Heart left ventricle (tissue), 16 donors: ENCODE results near the gene ZNF878. TPM values are rescaled to one million over a fixed set of nuclear protein-coding genes. Genes with fewer than 3 reads are reported as not detected.

Source experiments
- ATAC-seq, 4 donors: fragments of 200-7000 bp; cut with Tn5 transposase; one replicate each; pipeline ENCODE4 v1.9.1; 2020 to 2022; ENCODE audit warnings: moderate library complexity in 4 of 4, mild to moderate bottlenecking in 3 of 4, moderate number of reproducible peaks in 1 of 4
- DNase-seq, 5 donors: peaks; one replicate each; pipeline ENCODE4 v3.0.0-alpha.2; 2020
- H3K27ac ChIP-seq, 12 donors: fragments of 200-600 bp; sonication (generic) in 4 of 12; one replicate each; pipeline versions ENCODE4 v1.5.0 to v1.8.0; 2016 to 2022; ENCODE audit warnings: mild to moderate bottlenecking in 2 of 12
- H3K27me3 ChIP-seq, 9 donors: fragments of 200-600 bp; sonication (generic) in 2 of 9; one replicate each; pipeline versions ENCODE4 v1.5.1 to v1.8.0; 2016 to 2022; ENCODE audit warnings: mild to moderate bottlenecking in 3 of 9
- H3K36me3 ChIP-seq, 9 donors: fragments of 200-600 bp; sonication (generic) in 2 of 9; one replicate each; pipeline versions ENCODE4 v1.5.0 to v1.8.0; 2018 to 2022; ENCODE audit warnings: mild to moderate bottlenecking in 2 of 9
- H3K4me1 ChIP-seq, 12 donors: fragments of 200-600 bp; sonication (generic) in 4 of 12; one replicate each; pipeline versions ENCODE4 v1.5.0 to v1.8.0; 2016 to 2022; ENCODE audit warnings: mild to moderate bottlenecking in 3 of 12
- H3K4me3 ChIP-seq, 12 donors: fragments of 200-600 bp; sonication (generic) in 4 of 12; one replicate each; pipeline versions ENCODE4 v1.5.0 to v1.8.0; 2017 to 2022; ENCODE audit warnings: mild to moderate bottlenecking in 9 of 12, moderate library complexity in 4 of 12
- H3K9me3 ChIP-seq, 12 donors: fragments of 200-600 bp; sonication (generic) in 4 of 12; one replicate each; pipeline versions ENCODE4 v1.5.0 to v1.8.0; 2016 to 2022; ENCODE audit warnings: mild to moderate bottlenecking in 1 of 12
- CTCF ChIP-seq, 12 donors: fragments of 200-600 bp; sonication (generic) in 4 of 12; IDR thresholded peaks; one replicate each; pipeline versions ENCODE4 v1.5.0 to v1.8.0; 2018 to 2022; ENCODE audit warnings: antibody characterized with exemption in 12 of 12, mild to moderate bottlenecking in 5 of 12
- POLR2A ChIP-seq, 2 donors: fragments of 450-650 bp; IDR thresholded peaks; one replicate each; pipeline ENCODE4 v1.6.1; 2017; ENCODE audit warnings: antibody characterized with exemption in 2 of 2, mild to moderate bottlenecking in 2 of 2, moderate library complexity in 2 of 2
- WGBS, 4 donors: extraction: QIAGEN DNeasy Blood & Tissue Kit in 2 of 4; methylation state at CpG; one replicate each; pipeline versions ENCODE4 v1.1.5 to v1.1.7; 2013 to 2018; 5-methylcytosine and 5-hydroxymethylcytosine counted together
- intact Hi-C, 10 donors: fragments of 100-400 bp; cut with DNase I; formaldehyde crosslinking; loops; one replicate each; pipeline versions ENCODE4 v1.11.1 to v1.14.2; 2022
- polyA plus RNA-seq, 2 donors: library from polyadenylated mRNA; stranded (reverse); fragments of 200-250 nt; gene quantifications; one replicate each; pipeline ENCODE4 v1.2.3, GENCODE V29; 2013
- total RNA-seq, 9 donors: library from RNA; depleted of rRNA in 2 of 9; stranded (reverse); fragments of >200 nt in 2 of 9; fragmentation: NEBNext Ultra II Directional in 3 of 9; extraction: Animal tissue kit (Norgen Biotek cat#: 25700) in 3 of 9; gene quantifications; one replicate each; pipeline versions ENCODE4 v1.1.0 to v1.2.4, GENCODE V29; 2016 to 2023
- donor health status: ischemic (EF 13 %, LVEDD 7.1; RV severe dilation, severe dysfunction).
- donor health status: healthy with polysubstance abuse.
- donor health status: DM: no; HTN: yes; CAD: no.
- donor health status: DM: no; HTN: no; CAD: no.
- donor health status: ischemic (EF 25% LVEDD 6.9; RV normal size, moderate dysfunction).
- donor health status: ischemic (EF 25% LVEDD 5.7; RV mildly dilated, moderate dysfunction).
- donor health status: healthy.
- donor health status: DM: yes; HTN: yes; CAD: no.
- donor health status: ischemic (EF 35%, LVEDD 5.7; RV mildly dilated, moderate dysfunction).
- donor health status: nonischemic (EF 11% LVEDD 7.7; RV severe dilation, severe dysfunction).
- donor health status: DM: yes; HTN: yes; CAD: no.
- donor health status: PGD.
- donor health status: ischemic (EF 29% LVEDD 5.4; RV normal size, mild dysfunction).
- donor health status: nonischemic (EF 23%, LVEDD 6.1; RV moderate dilation, normal function).

ZNF878 gene
- total and polyA plus RNA-seq, 11 donors: 0.11 to 0.24 (median 0.21) TPM; not detected in 5

- intact Hi-C loops: no loop called here
- ATAC-seq: no peak
- peaks cover 0 to 19% (median 12%) of the 10 kb centered on the region in 12 donors for H3K4me1 ChIP-seq
- no peak overlapping the region for H3K27ac ChIP-seq
- DNase-seq: no peak
- H3K4me3 ChIP-seq: peak overlapping the region in 8 of 12 donors; percentile 70 to 100 (median 82)
- TF ChIP-seq CTCF (IDR thresholded peaks at IDR 0.05): no peak
- H3K9me3 ChIP-seq: peaks cover 0 to 2% (median 0%) of the 10 kb centered on the region in 12 donors
- no peaks in the 10 kb centered on the region for H3K27me3 ChIP-seq
- 80 to 88% (median 86%) methylated on average over 2 of the region's 2 CpGs for WGBS, 4 donors
- peaks cover 0 to under 1% (median 0%) of the 10 kb centered on the region in 9 donors for H3K36me3 ChIP-seq
Observed at GRCh38 chr19:12034198-12034597, 18.6 kb downstream of the ZNF878 start.

GRCh38 chr19:12015753-12016116 is 37.0 kb downstream of the ZNF878 start:
- H3K4me3 ChIP-seq: no peak overlapping the region
- peaks cover 16 to 51% (median 38%) of the 10 kb centered on the region in 9 donors for H3K36me3 ChIP-seq
- intact Hi-C loops: no loop called here
- H3K9me3 ChIP-seq: peaks cover 0 to 98% (median 36%) of the 10 kb centered on the region in 12 donors
- DNase-seq (no peak), ATAC-seq (no peak)
- no peaks in the 10 kb centered on the region for H3K4me1 ChIP-seq
- H3K27ac ChIP-seq: no peak overlapping the region
- H3K27me3 ChIP-seq: no peaks in the 10 kb centered on the region
- 52 to 69% (median 59%) methylated on average over 2 of the region's 2 CpGs for WGBS, 4 donors
- TF ChIP-seq CTCF (IDR thresholded peaks at IDR 0.05): no peak
- TF ChIP-seq POLR2A (IDR thresholded peaks at IDR 0.05): no peak

- WGBS, 4 donors: 95 to 98% (median 97%) methylated on average over 9 of the region's 9 CpGs
Observed at GRCh38 chr19:12015015-12015752, 37.6 kb downstream of the ZNF878 start.

More at GRCh38 chr19:12015015-12015752, 37.6 kb downstream of the ZNF878 start:
- no peaks in the 10 kb centered on the region for H3K27me3 ChIP-seq
- H3K36me3 ChIP-seq: peaks cover 16 to 51% (median 38%) of the 10 kb centered on the region in 9 donors
- H3K4me3 ChIP-seq: no peak overlapping the region
- TF ChIP-seq POLR2A (IDR thresholded peaks at IDR 0.05): no peak
- TF ChIP-seq CTCF (IDR thresholded peaks at IDR 0.05): no peak
- ATAC-seq (no peak), DNase-seq (no peak)
- no peaks in the 10 kb centered on the region for H3K4me1 ChIP-seq
- intact Hi-C loops: no loop called here
- peaks cover 0 to 94% (median 36%) of the 10 kb centered on the region in 12 donors for H3K9me3 ChIP-seq
- H3K27ac ChIP-seq: no peak overlapping the region
